Stimulated activated effector memory CD8-positive, alpha-beta T cell treated with anti-CD3 and anti-CD28 coated beads, Interleukin-12 subunit alpha, Interleukin-12 subunit beta, amount 100 ng/mL, for 72 hours (primary cell): Measurements from ENCODE around the gene DMC1.
"Not testable (repeated sequence)": the region's sequence is repeated elsewhere in the genome, so short reads cannot be mapped to it uniquely, and the experiment has no call there.

ENCODE experiments used
- ATAC-seq: fragments of 150-1000 bp; cut with Tn5 transposase; 2 replicates; pipeline ENCODE4 v1.10.0; 2021
- DNase-seq, 2 donors: peaks; one replicate each; pipeline ENCODE4 v3.0.0; 2021 to 2022; ENCODE audit warnings: low spot score in 2 of 2
- H3K27ac Mint-ChIP-seq: one replicate; pipeline ENCODE4 v1.8.0; 2022; ENCODE audit warnings: mild to moderate bottlenecking, mixed read lengths
- H3K36me3 Mint-ChIP-seq: one replicate; pipeline ENCODE4 v1.8.0; 2022; ENCODE audit warnings: mild to moderate bottlenecking, mixed read lengths
- H3K4me1 Mint-ChIP-seq: one replicate; pipeline ENCODE4 v1.8.0; 2022; ENCODE audit warnings: mixed read lengths
- H3K4me3 Mint-ChIP-seq: one replicate; pipeline ENCODE4 v1.8.0; 2022; ENCODE audit warnings: mild to moderate bottlenecking, mixed read lengths
- H3K9me3 Mint-ChIP-seq: one replicate; pipeline ENCODE4 v1.8.0; 2022; ENCODE audit warnings: mixed read lengths

Gene DMC1

DNA sequence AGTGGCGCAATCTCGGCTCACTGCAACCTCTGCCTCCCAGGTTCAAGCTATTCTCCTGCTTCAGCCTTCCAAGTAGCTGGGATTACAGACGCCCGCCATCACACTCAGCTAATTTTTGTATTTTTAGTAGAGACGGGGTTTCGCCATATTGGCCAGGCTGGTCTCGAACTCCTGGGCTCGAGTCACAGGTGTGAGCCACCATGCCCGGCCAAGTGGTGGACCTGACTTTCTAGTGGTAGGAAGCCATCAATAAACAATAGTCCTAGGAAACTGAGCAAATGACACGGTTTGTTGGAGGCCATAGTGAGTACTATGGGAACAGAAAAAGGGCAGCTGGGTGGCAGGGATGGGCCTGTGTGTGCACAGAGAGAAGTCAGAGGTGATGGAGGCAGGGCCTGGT is 99.8 kb downstream of the DMC1 start:
- peaks cover 19% of the 10 kb centered on the region for H3K4me1 Mint-ChIP-seq
- ATAC-seq, H3K36me3 Mint-ChIP-seq, H3K9me3 Mint-ChIP-seq, H3K27ac Mint-ChIP-seq, H3K4me3 Mint-ChIP-seq, DNase-seq: not testable (repeated sequence)

DNA sequence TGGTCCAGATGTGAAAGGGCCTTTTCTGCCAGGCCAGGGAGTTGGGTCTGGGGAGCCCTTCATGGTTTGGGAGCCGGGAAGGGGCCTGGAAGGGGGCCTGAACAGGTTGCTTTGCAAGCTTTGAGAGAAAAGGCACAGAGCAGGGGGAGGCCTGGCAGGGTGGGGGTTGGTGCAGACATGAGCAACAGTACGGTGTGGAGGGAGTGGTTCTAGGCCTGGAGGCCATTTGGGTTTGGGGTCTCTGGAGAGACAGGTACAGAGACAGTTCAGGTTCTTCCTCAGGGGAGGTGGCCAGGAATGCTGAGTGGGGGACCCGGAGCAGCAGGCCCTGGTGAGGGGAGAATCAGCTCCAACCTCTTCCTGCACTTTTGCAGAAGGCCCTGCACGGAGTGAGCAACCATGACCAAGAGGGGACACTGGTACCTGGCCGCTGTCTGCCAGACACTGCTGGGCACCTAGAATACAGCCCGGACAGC is 100.6 kb downstream of the DMC1 start:
- ATAC-seq (no peak), DNase-seq (no peak)
- no peaks in the 10 kb centered on the region for H3K9me3 Mint-ChIP-seq
- no peaks in the 10 kb centered on the region for H3K36me3 Mint-ChIP-seq
- H3K27ac Mint-ChIP-seq = no peak overlapping the region
- no peak overlapping the region for H3K4me3 Mint-ChIP-seq
- peaks cover 17% of the 10 kb centered on the region for H3K4me1 Mint-ChIP-seq
